Transverse colon (tissue), 4 donors: ENCODE measurements around the gene ARAP2. TPM values are rescaled to one million over a fixed set of nuclear protein-coding genes. Genes with fewer than 3 reads are reported as not detected.

Source experiments
- DNase-seq: peaks from one replicate; pipeline ENCODE4 v3.0.0-alpha.2; 2019
- H3K27ac ChIP-seq, 4 donors: fragments of 200-600 bp; sonication (generic); 2 replicates each; pipeline ENCODE4 v1.5.1; 2016 to 2018; ENCODE audit warnings: inconsistent platforms in 4 of 4
- H3K27me3 ChIP-seq: fragments of 200-600 bp; sonication (generic); 2 replicates; pipeline ENCODE4 v1.5.1; 2017; ENCODE audit warnings: inconsistent platforms
- H3K36me3 ChIP-seq, 4 donors: fragments of 200-600 bp; sonication (generic); 2 replicates each; pipeline ENCODE4 v1.5.1; 2017 to 2019; ENCODE audit warnings: inconsistent platforms in 4 of 4
- H3K4me1 ChIP-seq, 4 donors: fragments of 200-600 bp; sonication (generic); 2 replicates each; pipeline ENCODE4 v1.5.1; 2017 to 2020; ENCODE audit warnings: inconsistent platforms in 4 of 4
- H3K4me3 ChIP-seq, 4 donors: fragments of 200-600 bp; sonication (generic); 1 replicate in 1 of 4; 2 replicates in 3 of 4; pipeline versions ENCODE4 v1.5.1 to v1.6.1; 2017 to 2019; ENCODE audit warnings: inconsistent platforms in 4 of 4
- H3K9me3 ChIP-seq, 2 donors: fragments of 200-600 bp; sonication (generic); 2 replicates each; pipeline ENCODE4 v1.5.1; 2017 to 2019; ENCODE audit warnings: inconsistent platforms in 2 of 2
- EP300 ChIP-seq: sonication (generic); formaldehyde crosslinking; IDR thresholded peaks from one replicate; pipeline ENCODE4 v1.6.1; 2017; ENCODE audit warnings: antibody characterized with exemption, low read depth
- POLR2A ChIP-seq: fragments of 450-650 bp; IDR thresholded peaks from one replicate; pipeline ENCODE4 v1.6.1; 2016; ENCODE audit warnings: antibody characterized with exemption, mild to moderate bottlenecking, moderate library complexity
- POLR2AphosphoS5 ChIP-seq, 3 donors: sonication (generic); formaldehyde crosslinking; IDR thresholded peaks; one replicate each; pipeline ENCODE4 v1.6.1; 2016; ENCODE audit warnings: antibody characterized with exemption in 3 of 3
- WGBS, 2 donors: methylation state at CpG; one replicate each; pipeline ENCODE4 v1.1.5; 2018; ENCODE audit warnings: low coverage in 1 of 2; 5-methylcytosine and 5-hydroxymethylcytosine counted together
- in situ Hi-C, 4 donors: fragments of 200-750 bp; cut with MboI; loops; one replicate each; pipeline versions ENCODE4 v1.15.0 to v1.15.1; 2017; ENCODE audit warnings: low sequenced_read_pairs in 3 of 4, low pct_ligation_motif_present in 1 of 4, low pct_unique_long_range_greater_than_20kb in 1 of 4
- intact Hi-C: fragments of 100-400 bp; cut with DNase I; formaldehyde crosslinking; loops from one replicate; pipeline ENCODE4 v1.15.1; 2023; ENCODE audit warnings: low total_unique reads
- total RNA-seq, 4 donors: library from RNA; depleted of rRNA; stranded (reverse); fragments of >200 nt; gene quantifications; one replicate each; pipeline ENCODE4 v1.1.0, GENCODE V29; 2016
- TF ChIP-seq, protein P1 (sequence below), 5 experiments: fragments of 200-600 bp in 3 of 5; fragments of 450-650 bp in 2 of 5; sonication (generic) in 3 of 5; IDR thresholded peaks; 1 replicate in 2 of 5; 2 replicates in 3 of 5; pipeline ENCODE4 v1.5.1; 2016 to 2017; ENCODE audit warnings: antibody characterized with exemption in 5 of 5, inconsistent platforms in 3 of 5, mild to moderate bottlenecking in 2 of 5, moderate library complexity in 1 of 5

Gene ARAP2
- total RNA-seq, 4 donors from 2014 or later = 42.3 to 108 (median 50.3) TPM

DNA sequence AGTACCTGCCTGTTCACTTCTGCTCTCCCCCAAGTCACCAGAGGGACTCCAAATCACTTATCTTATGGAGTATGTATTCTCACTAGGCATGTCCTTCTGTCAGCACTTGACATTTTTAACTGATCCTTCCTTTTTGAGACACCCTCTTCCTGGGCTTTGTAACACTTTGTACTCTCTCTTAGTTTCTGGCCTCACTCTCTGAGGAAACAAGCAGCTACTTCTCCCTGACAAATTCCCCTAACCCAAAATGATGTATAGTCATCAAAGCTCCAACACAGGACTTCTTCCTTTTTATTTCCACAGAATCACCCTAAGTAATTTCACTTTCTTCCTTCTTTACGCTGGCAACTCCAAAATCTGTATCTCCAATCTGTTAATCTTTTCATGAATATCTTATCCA is 101.8 kb downstream of the ARAP2 start:
- no peaks in the 10 kb centered on the region for H3K36me3 ChIP-seq
- no peaks in the 10 kb centered on the region for H3K27me3 ChIP-seq
- intact Hi-C loops (no loop called here), in situ Hi-C loops (no loop called here)
- no peak overlapping the region for H3K4me3 ChIP-seq
- no peaks in the 10 kb centered on the region for H3K4me1 ChIP-seq
- TF ChIP-seq, protein P1, sequence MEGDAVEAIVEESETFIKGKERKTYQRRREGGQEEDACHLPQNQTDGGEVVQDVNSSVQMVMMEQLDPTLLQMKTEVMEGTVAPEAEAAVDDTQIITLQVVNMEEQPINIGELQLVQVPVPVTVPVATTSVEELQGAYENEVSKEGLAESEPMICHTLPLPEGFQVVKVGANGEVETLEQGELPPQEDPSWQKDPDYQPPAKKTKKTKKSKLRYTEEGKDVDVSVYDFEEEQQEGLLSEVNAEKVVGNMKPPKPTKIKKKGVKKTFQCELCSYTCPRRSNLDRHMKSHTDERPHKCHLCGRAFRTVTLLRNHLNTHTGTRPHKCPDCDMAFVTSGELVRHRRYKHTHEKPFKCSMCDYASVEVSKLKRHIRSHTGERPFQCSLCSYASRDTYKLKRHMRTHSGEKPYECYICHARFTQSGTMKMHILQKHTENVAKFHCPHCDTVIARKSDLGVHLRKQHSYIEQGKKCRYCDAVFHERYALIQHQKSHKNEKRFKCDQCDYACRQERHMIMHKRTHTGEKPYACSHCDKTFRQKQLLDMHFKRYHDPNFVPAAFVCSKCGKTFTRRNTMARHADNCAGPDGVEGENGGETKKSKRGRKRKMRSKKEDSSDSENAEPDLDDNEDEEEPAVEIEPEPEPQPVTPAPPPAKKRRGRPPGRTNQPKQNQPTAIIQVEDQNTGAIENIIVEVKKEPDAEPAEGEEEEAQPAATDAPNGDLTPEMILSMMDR (IDR thresholded peaks at IDR 0.05) = no peak
- no peak for TF ChIP-seq EP300
- no peak for TF ChIP-seq POLR2AphosphoS5 (IDR thresholded peaks at IDR 0.05)
- no peak for TF ChIP-seq POLR2A
- no peaks in the 10 kb centered on the region for H3K9me3 ChIP-seq
- WGBS, 2 donors = 91 to 100% methylated on average over 1 of the region's 1 CpG
- DNase-seq = no peak
- no peak overlapping the region for H3K27ac ChIP-seq

DNA sequence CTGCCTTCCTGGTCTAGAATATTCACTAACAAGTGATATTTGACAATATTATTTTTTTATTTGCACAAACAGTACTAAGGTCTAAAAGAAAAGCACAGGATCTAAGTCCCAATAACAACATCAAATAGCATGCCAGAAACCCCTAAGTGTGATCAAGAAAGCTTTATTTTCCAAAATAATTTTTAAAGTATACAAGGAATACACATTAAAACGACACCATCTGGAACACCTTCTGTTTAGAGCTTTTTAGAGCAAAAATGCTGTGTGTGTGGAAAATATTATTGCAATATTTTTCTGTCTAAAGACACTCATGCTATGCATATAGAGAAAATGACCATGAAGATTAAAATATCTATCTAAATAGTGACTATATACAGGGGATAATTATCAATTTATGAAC is 103.1 kb downstream of the ARAP2 start:
- in situ Hi-C loops = no loop called here
- 80 to 100% methylated on average over 1 of the region's 1 CpG for WGBS, 2 donors

DNA sequence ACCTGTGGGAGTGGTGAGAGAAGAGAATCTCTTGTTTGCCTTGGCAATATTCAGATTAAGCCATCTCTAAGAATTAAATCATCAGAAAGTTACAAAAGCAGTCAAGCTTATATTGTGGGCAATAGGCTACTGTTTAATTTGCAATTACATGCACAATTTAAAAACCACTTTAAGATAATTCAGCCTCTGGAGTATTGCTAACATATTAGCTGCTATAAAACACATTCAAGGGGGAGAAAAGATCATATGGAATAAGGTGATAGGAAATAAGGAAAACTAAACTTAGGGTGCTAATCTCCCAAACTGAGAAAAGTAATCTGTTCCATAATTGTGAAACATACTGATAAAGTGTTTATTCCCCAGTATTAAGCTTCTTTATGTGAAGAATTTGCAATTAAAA is 103.9 kb downstream of the ARAP2 start:
- Histone ChIP-seq H3K36me3 (no peaks in the 10 kb centered on the region), H3K27ac (no peak overlapping the region), H3K27me3 (no peaks in the 10 kb centered on the region), H3K4me1 (no peaks in the 10 kb centered on the region), H3K9me3 (no peaks in the 10 kb centered on the region), H3K4me3 (no peak overlapping the region)
- TF ChIP-seq, protein P1 (IDR thresholded peaks at IDR 0.05) = no peak
- no peak for TF ChIP-seq POLR2A
- TF ChIP-seq POLR2AphosphoS5 (IDR thresholded peaks at IDR 0.05) = no peak
- TF ChIP-seq EP300 = no peak
- intact Hi-C loops = no loop called here
- in situ Hi-C loops = no loop called here
- no peak for DNase-seq

More for the DNA sequence above, 103.1 kb downstream of the ARAP2 start:
- no peak for DNase-seq
- no peak overlapping the region for H3K4me3 ChIP-seq
- TF ChIP-seq POLR2A (no peak), EP300 (no peak), POLR2AphosphoS5 (IDR thresholded peaks at IDR 0.05) (no peak)
- TF ChIP-seq, protein P1 (IDR thresholded peaks at IDR 0.05) = no peak
- H3K27ac ChIP-seq = no peak overlapping the region
- intact Hi-C loops = no loop called here
- H3K4me1 ChIP-seq = no peaks in the 10 kb centered on the region
- H3K9me3 ChIP-seq = no peaks in the 10 kb centered on the region
- H3K27me3 ChIP-seq = no peaks in the 10 kb centered on the region
- no peaks in the 10 kb centered on the region for H3K36me3 ChIP-seq

DNA sequence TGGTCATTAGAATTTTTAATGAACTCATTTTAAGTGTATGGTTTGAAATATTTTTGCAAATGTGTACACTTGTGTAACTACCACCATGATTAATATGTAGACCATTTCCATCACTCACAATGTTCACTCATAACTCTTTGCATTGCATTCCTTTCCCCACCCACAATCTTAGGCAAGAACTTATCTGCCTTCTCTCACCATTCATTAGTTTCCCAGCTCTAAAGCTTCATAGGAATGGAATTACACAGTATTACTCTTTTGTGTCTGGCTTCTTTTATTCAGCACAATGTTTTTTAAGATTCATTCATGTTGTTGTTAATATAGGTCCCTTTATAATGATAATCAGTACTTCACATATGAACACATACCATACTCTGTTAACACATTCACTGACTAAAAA is 106.1 kb downstream of the ARAP2 start:
- Histone ChIP-seq H3K27me3 (no peaks in the 10 kb centered on the region), H3K36me3 (no peaks in the 10 kb centered on the region), H3K4me3 (no peak overlapping the region), H3K9me3 (no peaks in the 10 kb centered on the region), H3K27ac (no peak overlapping the region), H3K4me1 (no peaks in the 10 kb centered on the region)
- DNase-seq = no peak
- in situ Hi-C loops = no loop called here
- intact Hi-C loops = no loop called here
- TF ChIP-seq POLR2AphosphoS5 (IDR thresholded peaks at IDR 0.05) (no peak), EP300 (no peak)

DNA sequence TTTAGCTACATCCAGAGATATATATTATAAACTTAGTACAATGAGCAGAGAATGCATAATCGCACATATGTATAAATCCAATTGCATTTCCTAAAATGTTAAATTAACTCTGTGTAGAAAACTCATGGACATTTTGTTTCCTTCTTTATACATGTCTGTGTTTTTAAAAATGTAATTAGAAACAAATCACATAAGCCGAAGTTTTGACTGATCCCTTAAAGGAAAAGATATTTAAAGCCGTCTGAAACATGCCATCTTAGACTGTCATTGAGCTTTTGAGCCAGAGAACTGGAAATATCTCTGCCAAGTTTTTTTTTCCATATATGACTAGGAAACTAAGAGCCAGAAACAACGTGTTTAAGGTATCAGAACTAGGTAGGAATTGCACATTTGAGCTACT is 107.0 kb downstream of the ARAP2 start:
- no peaks in the 10 kb centered on the region for H3K27me3 ChIP-seq
- TF ChIP-seq EP300 (no peak), POLR2A (no peak), POLR2AphosphoS5 (IDR thresholded peaks at IDR 0.05) (no peak)
- TF ChIP-seq, protein P1 (IDR thresholded peaks at IDR 0.05) = no peak
- DNase-seq = no peak
- no peak overlapping the region for H3K4me3 ChIP-seq
- no peaks in the 10 kb centered on the region for H3K9me3 ChIP-seq
- H3K27ac ChIP-seq = no peak overlapping the region
- intact Hi-C loops (no loop called here), in situ Hi-C loops (no loop called here)
- WGBS, 2 donors = 76 to 83% methylated on average over 4 of the region's 4 CpGs
- no peaks in the 10 kb centered on the region for H3K36me3 ChIP-seq
- no peaks in the 10 kb centered on the region for H3K4me1 ChIP-seq
